H9 (cell line): ENCODE results near the gene TCEAL9. TPM values are rescaled to one million over a fixed set of nuclear protein-coding genes. Genes with fewer than 3 reads are reported as not detected.

Experiments used
- DNase-seq: peaks from one replicate; pipeline ENCODE4 v3.0.0-alpha.2; 2017
- H2AFZ ChIP-seq: one replicate; pipeline ENCODE4 v1.6.1; 2013; ENCODE audit warnings: mild to moderate bottlenecking, low read length, control low read depth, moderate library complexity
- H2AK5ac ChIP-seq: 2 replicates; pipeline ENCODE4 v1.6.1; 2013; ENCODE audit warnings: low read length, control low read depth, mixed read lengths; ENCODE audit not compliant: insufficient read length
- H2BK120ac ChIP-seq: one replicate; pipeline ENCODE4 v1.6.1; 2013; ENCODE audit warnings: low read depth, mild to moderate bottlenecking, low read length, control low read depth, inconsistent platforms; ENCODE audit not compliant: poor library complexity, severe bottlenecking
- H2BK12ac ChIP-seq: 2 replicates; pipeline ENCODE4 v1.6.1; 2013; ENCODE audit warnings: low read length, control low read depth, mixed read lengths, low read depth; ENCODE audit not compliant: insufficient read length
- H2BK15ac ChIP-seq: 2 replicates; pipeline ENCODE4 v1.6.1; 2013; ENCODE audit warnings: low read depth, low read length, control low read depth
- H2BK20ac ChIP-seq: one replicate; pipeline ENCODE4 v1.6.1; 2013; ENCODE audit warnings: low read depth, mild to moderate bottlenecking, low read length, control low read depth, inconsistent platforms; ENCODE audit not compliant: poor library complexity, severe bottlenecking
- H2BK5ac ChIP-seq: 2 replicates; pipeline ENCODE4 v1.6.1; 2013; ENCODE audit warnings: low read length, control low read depth, mixed read lengths; ENCODE audit not compliant: insufficient read length
- H3K14ac ChIP-seq: 2 replicates; pipeline ENCODE4 v1.6.1; 2013; ENCODE audit warnings: low read length, control low read depth; ENCODE audit not compliant: insufficient read depth
- H3K18ac ChIP-seq: 2 replicates; pipeline ENCODE4 v1.6.1; 2013; ENCODE audit warnings: low read depth, mild to moderate bottlenecking, mixed read lengths, low read length, control low read depth; ENCODE audit not compliant: insufficient read length
- H3K23ac ChIP-seq: 2 replicates; pipeline ENCODE4 v1.6.1; 2013; ENCODE audit warnings: low read length, control low read depth, mixed read lengths, low read depth; ENCODE audit not compliant: insufficient read length
- H3K23me2 ChIP-seq: 2 replicates; pipeline ENCODE4 v1.6.1; 2013; ENCODE audit warnings: low read depth, mild to moderate bottlenecking, mixed read lengths, low read length, control low read depth; ENCODE audit not compliant: insufficient read length, poor library complexity, severe bottlenecking
- H3K27ac ChIP-seq: 2 replicates; pipeline ENCODE4 v1.5.1; 2013; ENCODE audit warnings: low read length, control low read depth, mixed read lengths, low read depth; ENCODE audit not compliant: insufficient read length
- H3K27me3 ChIP-seq: 2 replicates; pipeline ENCODE4 v1.6.1; 2013; ENCODE audit warnings: low read length, control low read depth, inconsistent platforms; ENCODE audit not compliant: insufficient read depth
- H3K4ac ChIP-seq: 2 replicates; pipeline ENCODE4 v1.6.1; 2013; ENCODE audit warnings: low read depth, mild to moderate bottlenecking, control low read depth, inconsistent platforms, low read length, moderate library complexity
- H3K4me1 ChIP-seq: 2 replicates; pipeline ENCODE4 v1.6.1; 2013; ENCODE audit warnings: low read length, control low read depth, inconsistent platforms; ENCODE audit not compliant: insufficient read depth
- H3K4me2 ChIP-seq: 2 replicates; pipeline ENCODE4 v1.6.1; 2013; ENCODE audit warnings: low read length, control low read depth, mixed read lengths; ENCODE audit not compliant: insufficient read length, insufficient read depth
- H3K56ac ChIP-seq: 2 replicates; pipeline ENCODE4 v1.6.1; 2013; ENCODE audit warnings: low read depth, mild to moderate bottlenecking, mixed read lengths, low read length, control low read depth; ENCODE audit not compliant: insufficient read length
- H3K79me1 ChIP-seq: 2 replicates; pipeline ENCODE4 v1.6.1; 2013; ENCODE audit warnings: low read depth, mild to moderate bottlenecking, moderate library complexity, low read length, control low read depth, inconsistent platforms; ENCODE audit not compliant: insufficient read depth, poor library complexity, severe bottlenecking
- H3K79me2 ChIP-seq: 2 replicates; pipeline ENCODE4 v1.6.1; 2013; ENCODE audit warnings: low read length, control low read depth, inconsistent platforms; ENCODE audit not compliant: insufficient read depth
- H3K9ac ChIP-seq: 2 replicates; pipeline ENCODE4 v1.6.1; 2013; ENCODE audit warnings: low read length, control low read depth, mixed read lengths; ENCODE audit not compliant: insufficient read length; ENCODE audit errors: extremely low read depth
- H3K9me3 ChIP-seq: one replicate; pipeline ENCODE4 v1.6.1; 2013; ENCODE audit warnings: low read depth, low read length, inconsistent platforms; ENCODE audit not compliant: control insufficient read depth
- H3T11ph ChIP-seq: one replicate; pipeline ENCODE4 v1.6.1; 2013; ENCODE audit warnings: mild to moderate bottlenecking, low read length, control low read depth, inconsistent platforms
- H4K20me1 ChIP-seq: one replicate; pipeline ENCODE4 v1.6.1; 2013; ENCODE audit not compliant: control insufficient read depth, insufficient read length, insufficient read depth
- H4K5ac ChIP-seq: 2 replicates; pipeline ENCODE4 v1.6.1; 2013; ENCODE audit warnings: low read depth, mild to moderate bottlenecking, mixed read lengths, low read length, control low read depth; ENCODE audit not compliant: insufficient read length
- H4K8ac ChIP-seq: replicated peaks from 2 replicates; pipeline ENCODE4 v1.6.1; 2013; ENCODE audit warnings: low read length, control low read depth, mixed read lengths, low read depth; ENCODE audit not compliant: insufficient read length
- H4K91ac ChIP-seq: 2 replicates; pipeline ENCODE4 v1.6.1; 2013; ENCODE audit warnings: low read depth, mild to moderate bottlenecking, moderate library complexity, mixed read lengths, low read length, control low read depth; ENCODE audit not compliant: insufficient read length
- H3K27ac Mint-ChIP-seq, 3 experiments: 2 replicates in 2 of 3; 3 replicates in 1 of 3; pipeline ENCODE4 v1.8.0; 2020 to 2021; ENCODE audit warnings: mixed read lengths in 3 of 3, mild to moderate bottlenecking in 1 of 3, moderate library complexity in 1 of 3
- H3K27me3 Mint-ChIP-seq: 2 replicates; pipeline ENCODE4 v1.8.0; 2021; ENCODE audit warnings: low read depth, mild to moderate bottlenecking, moderate library complexity, mixed read lengths
- H3K36me3 Mint-ChIP-seq, 3 experiments: 2 replicates in 2 of 3; 3 replicates in 1 of 3; pipeline ENCODE4 v1.8.0; 2020 to 2021; ENCODE audit warnings: low read depth in 3 of 3, mixed read lengths in 3 of 3; ENCODE audit not compliant: insufficient read depth in 1 of 3
- H3K4me1 Mint-ChIP-seq, 2 experiments: 2 replicates each; pipeline ENCODE4 v1.8.0; 2020; ENCODE audit warnings: mixed read lengths in 2 of 2
- H3K4me3 Mint-ChIP-seq, 2 experiments: 2 replicates in 1 of 2; 3 replicates in 1 of 2; pipeline ENCODE4 v1.8.0; 2020 to 2021; ENCODE audit warnings: mild to moderate bottlenecking in 2 of 2, mixed read lengths in 2 of 2, moderate library complexity in 1 of 2
- H3K9me3 Mint-ChIP-seq, 2 experiments: 2 replicates in 1 of 2; 3 replicates in 1 of 2; pipeline ENCODE4 v1.8.0; 2020; ENCODE audit warnings: mild to moderate bottlenecking in 2 of 2, mixed read lengths in 2 of 2, moderate library complexity in 1 of 2
- WGBS: extraction: QIAGEN DNeasy Blood & Tissue Kit; methylation state at CpG from one replicate; pipeline ENCODE4 v1.1.7; 2013; ENCODE audit warnings: missing lambda C conversion rate, low lambda C conversion rate, mixed read lengths; ENCODE audit not compliant: insufficient read length; ENCODE audit errors: extremely low coverage; 5-methylcytosine and 5-hydroxymethylcytosine counted together
- total RNA-seq: library from RNA; stranded (reverse); gene quantifications from 2 replicates; pipeline ENCODE4 v1.2.1, GENCODE V29; 2021
- TF ChIP-seq, protein P1 (sequence below): fragments of 200-600 bp; sonication (generic); conservative IDR thresholded peaks from 3 replicates; pipeline ENCODE4 v1.8.0; 2021; ENCODE audit warnings: antibody characterized with exemption, mild to moderate bottlenecking

Gene TCEAL9
- total RNA-seq, 1 experiment from 2014 or later, result 30.5 TPM

DNA sequence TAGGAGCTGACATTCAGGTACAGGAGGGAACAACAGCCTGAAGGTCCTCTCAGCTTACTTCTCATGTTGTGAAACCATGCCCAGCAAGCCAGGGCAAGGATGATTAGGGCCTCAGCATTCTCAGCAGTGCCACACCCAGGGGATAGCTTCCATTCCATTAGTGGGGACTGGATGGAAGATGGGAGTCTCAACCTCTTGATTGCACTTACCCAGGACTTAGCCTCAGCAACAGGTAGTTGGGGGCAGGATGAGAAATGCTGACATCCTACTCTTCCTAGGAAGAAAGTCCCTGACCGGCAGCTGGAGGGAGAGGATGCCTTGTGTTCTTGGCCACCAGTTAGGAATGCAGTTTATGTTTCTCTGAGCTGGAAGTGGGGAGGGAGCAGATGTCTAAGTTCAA, 11.2 kb downstream of the TCEAL9 start:
- Mint-ChIP-seq H3K4me3 (no peak overlapping the region), H3K27ac (no peak overlapping the region), H3K4me1 (peaks cover 12 to 13% of the 10 kb centered on the region in 2 experiments), H3K36me3 (no peaks in the 10 kb centered on the region; a peak in 1 of 7 replicates), H3K9me3 (peaks cover 0 to 62% of the 10 kb centered on the region in 2 experiments; a peak in 2 of 5 replicates), H3K27me3 (no peaks in the 10 kb centered on the region)
- Histone ChIP-seq H4K91ac (no peak overlapping the region), H2BK12ac (no peak overlapping the region), H3K56ac (no peak overlapping the region), H3K23me2 (no peaks in the 10 kb centered on the region), H3K9me3 (no peaks in the 10 kb centered on the region), H3K4me1 (peaks cover 6% of the 10 kb centered on the region; the same call in 1 of the 2 replicates), H4K8ac (no peak overlapping the region), H3K79me2 (no peaks in the 10 kb centered on the region), H3K14ac (no peak overlapping the region; the same call in 1 of the 2 replicates), H3T11ph (no peak overlapping the region), H4K5ac (no peak overlapping the region), H2BK20ac (no peak overlapping the region), H3K4me2 (peak overlapping the region; percentile 9), H2AK5ac (no peak overlapping the region), H4K20me1 (no peaks in the 10 kb centered on the region), H3K23ac (no peak overlapping the region), H3K18ac (no peak overlapping the region), H3K27ac (no peak overlapping the region), H2AFZ (no peak overlapping the region), H2BK15ac (no peak overlapping the region), H3K79me1 (no peaks in the 10 kb centered on the region), H2BK120ac (no peak overlapping the region), H3K9ac (no peak overlapping the region), H2BK5ac (no peak overlapping the region), H3K4ac (no peak overlapping the region), H3K27me3 (no peaks in the 10 kb centered on the region)
- no peak for DNase-seq
- TF ChIP-seq, protein P1, sequence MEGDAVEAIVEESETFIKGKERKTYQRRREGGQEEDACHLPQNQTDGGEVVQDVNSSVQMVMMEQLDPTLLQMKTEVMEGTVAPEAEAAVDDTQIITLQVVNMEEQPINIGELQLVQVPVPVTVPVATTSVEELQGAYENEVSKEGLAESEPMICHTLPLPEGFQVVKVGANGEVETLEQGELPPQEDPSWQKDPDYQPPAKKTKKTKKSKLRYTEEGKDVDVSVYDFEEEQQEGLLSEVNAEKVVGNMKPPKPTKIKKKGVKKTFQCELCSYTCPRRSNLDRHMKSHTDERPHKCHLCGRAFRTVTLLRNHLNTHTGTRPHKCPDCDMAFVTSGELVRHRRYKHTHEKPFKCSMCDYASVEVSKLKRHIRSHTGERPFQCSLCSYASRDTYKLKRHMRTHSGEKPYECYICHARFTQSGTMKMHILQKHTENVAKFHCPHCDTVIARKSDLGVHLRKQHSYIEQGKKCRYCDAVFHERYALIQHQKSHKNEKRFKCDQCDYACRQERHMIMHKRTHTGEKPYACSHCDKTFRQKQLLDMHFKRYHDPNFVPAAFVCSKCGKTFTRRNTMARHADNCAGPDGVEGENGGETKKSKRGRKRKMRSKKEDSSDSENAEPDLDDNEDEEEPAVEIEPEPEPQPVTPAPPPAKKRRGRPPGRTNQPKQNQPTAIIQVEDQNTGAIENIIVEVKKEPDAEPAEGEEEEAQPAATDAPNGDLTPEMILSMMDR, result no peak
- WGBS, result no CpG with 5 or more reads among the region's 1 CpG
